K562 (cell line): Measurements from ENCODE around the gene KCNH2. TPM values are rescaled to one million over a fixed set of nuclear protein-coding genes. Genes with fewer than 3 reads are reported as not detected.

ENCODE experiments used
- YBX1 ChIP-seq: fragments of 450-650 bp; IDR thresholded peaks from 2 replicates; pipeline ENCODE4 v1.7.1; 2016; ENCODE audit warnings: mild to moderate bottlenecking
- ZNF57 ChIP-seq: fragments of 450-650 bp; formaldehyde crosslinking; IDR thresholded peaks from 2 replicates; pipeline ENCODE4 v1.4.0; 2020; ENCODE audit warnings: mild to moderate bottlenecking, moderate library complexity
- polyA plus RNA-seq, 8 experiments: library from polyadenylated mRNA; depleted of rRNA in 4 of 8; stranded (reverse) in 5 of 8; unstranded in 3 of 8; fragments of >200 nt; fragmentation: Nextera tagmentation in 2 of 8; fragmentation: Illumina TruSeq in 1 of 8; extraction: Ambion mirVana in 2 of 8; extraction: Trizol in 1 of 8; gene quantifications; 2 replicates each; pipeline versions ENCODE4 v1.2.1 to v1.2.3, GENCODE V29; 2011 to 2014; ENCODE audit warnings: inconsistent platforms in 1 of 8, missing spikeins in 1 of 8
- total RNA-seq, 7 experiments: library from RNA; depleted of rRNA in 6 of 7; stranded (reverse); fragments of >200 nt in 6 of 7; fragmentation: Illumina TruSeq in 2 of 7; extraction: Trizol in 2 of 7; gene quantifications; 2 replicates each; pipeline versions ENCODE4 v1.2.1 to v1.2.3, GENCODE V29; 2011 to 2021; ENCODE audit warnings: low replicate concordance in 1 of 7
- TF ChIP-seq, protein P1 (sequence below): fragments of 450-650 bp; IDR thresholded peaks from 2 replicates; pipeline ENCODE4 v1.6.1; 2016; ENCODE audit warnings: mild to moderate bottlenecking, moderate library complexity
- TF ChIP-seq, protein P2 (sequence below), 2 experiments: fragments of 450-650 bp; IDR thresholded peaks; 2 replicates each; pipeline ENCODE4 v1.6.1; 2016; ENCODE audit warnings: mild to moderate bottlenecking in 2 of 2, borderline replicate concordance in 1 of 2, low read depth in 1 of 2, moderate library complexity in 1 of 2
- TF ChIP-seq, protein P3 (sequence below), 2 experiments: fragments of 250-450 bp in 1 of 2; fragments of 450-650 bp in 1 of 2; sonication (Bioruptor Pico) in 1 of 2; IDR thresholded peaks; 2 replicates each; pipeline versions ENCODE4 v1.6.1 to v1.8.0; 2016 to 2021; ENCODE audit warnings: mild to moderate bottlenecking in 2 of 2, moderate library complexity in 2 of 2, missing compliant biosample characterization in 1 of 2, missing genetic modification characterization in 1 of 2

Gene KCNH2
- total and polyA plus RNA-seq, 9 of the 15 experiments (the other 6 are each of a cell fraction or from before 2014, with no cell fraction given) = 18.1 to 368 (median 218) TPM

DNA sequence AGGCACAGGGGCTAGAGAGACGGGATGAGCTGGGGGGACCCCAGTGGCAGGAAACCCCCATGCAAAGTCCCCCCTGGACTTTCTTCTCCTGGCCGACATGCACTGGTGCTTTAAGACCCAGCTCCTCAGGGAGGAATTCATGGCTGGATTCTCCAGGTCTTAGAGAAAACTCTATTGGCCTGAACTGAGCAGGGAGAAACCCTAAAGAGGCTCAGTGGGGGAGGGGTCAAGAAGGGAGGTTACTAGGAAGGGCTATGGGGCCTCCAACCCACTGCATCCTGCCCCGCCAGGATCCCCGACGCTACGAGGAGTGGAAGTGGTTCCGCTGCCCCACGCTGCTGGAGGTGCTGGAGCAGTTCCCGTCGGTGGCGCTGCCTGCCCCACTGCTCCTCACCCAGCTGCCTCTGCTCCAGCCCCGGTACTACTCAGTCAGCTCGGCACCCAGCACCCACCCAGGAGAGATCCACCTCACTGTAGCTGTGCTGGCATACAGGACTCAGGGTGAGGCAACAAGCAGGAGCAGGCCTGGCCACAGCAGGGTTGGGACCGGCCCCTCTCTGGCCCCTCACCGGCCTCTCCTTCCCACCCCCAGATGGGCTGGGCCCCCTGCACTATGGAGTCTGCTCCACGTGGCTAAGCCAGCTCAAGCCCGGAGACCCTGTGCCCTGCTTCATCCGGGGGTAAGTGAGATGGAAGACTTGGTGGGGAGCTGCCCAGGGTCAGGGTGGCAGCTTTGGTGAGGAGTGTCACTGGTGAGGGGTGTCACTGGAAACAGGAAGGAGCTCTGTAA is 32.4 kb upstream of the KCNH2 start (continued):
- TF ChIP-seq, protein P1, sequence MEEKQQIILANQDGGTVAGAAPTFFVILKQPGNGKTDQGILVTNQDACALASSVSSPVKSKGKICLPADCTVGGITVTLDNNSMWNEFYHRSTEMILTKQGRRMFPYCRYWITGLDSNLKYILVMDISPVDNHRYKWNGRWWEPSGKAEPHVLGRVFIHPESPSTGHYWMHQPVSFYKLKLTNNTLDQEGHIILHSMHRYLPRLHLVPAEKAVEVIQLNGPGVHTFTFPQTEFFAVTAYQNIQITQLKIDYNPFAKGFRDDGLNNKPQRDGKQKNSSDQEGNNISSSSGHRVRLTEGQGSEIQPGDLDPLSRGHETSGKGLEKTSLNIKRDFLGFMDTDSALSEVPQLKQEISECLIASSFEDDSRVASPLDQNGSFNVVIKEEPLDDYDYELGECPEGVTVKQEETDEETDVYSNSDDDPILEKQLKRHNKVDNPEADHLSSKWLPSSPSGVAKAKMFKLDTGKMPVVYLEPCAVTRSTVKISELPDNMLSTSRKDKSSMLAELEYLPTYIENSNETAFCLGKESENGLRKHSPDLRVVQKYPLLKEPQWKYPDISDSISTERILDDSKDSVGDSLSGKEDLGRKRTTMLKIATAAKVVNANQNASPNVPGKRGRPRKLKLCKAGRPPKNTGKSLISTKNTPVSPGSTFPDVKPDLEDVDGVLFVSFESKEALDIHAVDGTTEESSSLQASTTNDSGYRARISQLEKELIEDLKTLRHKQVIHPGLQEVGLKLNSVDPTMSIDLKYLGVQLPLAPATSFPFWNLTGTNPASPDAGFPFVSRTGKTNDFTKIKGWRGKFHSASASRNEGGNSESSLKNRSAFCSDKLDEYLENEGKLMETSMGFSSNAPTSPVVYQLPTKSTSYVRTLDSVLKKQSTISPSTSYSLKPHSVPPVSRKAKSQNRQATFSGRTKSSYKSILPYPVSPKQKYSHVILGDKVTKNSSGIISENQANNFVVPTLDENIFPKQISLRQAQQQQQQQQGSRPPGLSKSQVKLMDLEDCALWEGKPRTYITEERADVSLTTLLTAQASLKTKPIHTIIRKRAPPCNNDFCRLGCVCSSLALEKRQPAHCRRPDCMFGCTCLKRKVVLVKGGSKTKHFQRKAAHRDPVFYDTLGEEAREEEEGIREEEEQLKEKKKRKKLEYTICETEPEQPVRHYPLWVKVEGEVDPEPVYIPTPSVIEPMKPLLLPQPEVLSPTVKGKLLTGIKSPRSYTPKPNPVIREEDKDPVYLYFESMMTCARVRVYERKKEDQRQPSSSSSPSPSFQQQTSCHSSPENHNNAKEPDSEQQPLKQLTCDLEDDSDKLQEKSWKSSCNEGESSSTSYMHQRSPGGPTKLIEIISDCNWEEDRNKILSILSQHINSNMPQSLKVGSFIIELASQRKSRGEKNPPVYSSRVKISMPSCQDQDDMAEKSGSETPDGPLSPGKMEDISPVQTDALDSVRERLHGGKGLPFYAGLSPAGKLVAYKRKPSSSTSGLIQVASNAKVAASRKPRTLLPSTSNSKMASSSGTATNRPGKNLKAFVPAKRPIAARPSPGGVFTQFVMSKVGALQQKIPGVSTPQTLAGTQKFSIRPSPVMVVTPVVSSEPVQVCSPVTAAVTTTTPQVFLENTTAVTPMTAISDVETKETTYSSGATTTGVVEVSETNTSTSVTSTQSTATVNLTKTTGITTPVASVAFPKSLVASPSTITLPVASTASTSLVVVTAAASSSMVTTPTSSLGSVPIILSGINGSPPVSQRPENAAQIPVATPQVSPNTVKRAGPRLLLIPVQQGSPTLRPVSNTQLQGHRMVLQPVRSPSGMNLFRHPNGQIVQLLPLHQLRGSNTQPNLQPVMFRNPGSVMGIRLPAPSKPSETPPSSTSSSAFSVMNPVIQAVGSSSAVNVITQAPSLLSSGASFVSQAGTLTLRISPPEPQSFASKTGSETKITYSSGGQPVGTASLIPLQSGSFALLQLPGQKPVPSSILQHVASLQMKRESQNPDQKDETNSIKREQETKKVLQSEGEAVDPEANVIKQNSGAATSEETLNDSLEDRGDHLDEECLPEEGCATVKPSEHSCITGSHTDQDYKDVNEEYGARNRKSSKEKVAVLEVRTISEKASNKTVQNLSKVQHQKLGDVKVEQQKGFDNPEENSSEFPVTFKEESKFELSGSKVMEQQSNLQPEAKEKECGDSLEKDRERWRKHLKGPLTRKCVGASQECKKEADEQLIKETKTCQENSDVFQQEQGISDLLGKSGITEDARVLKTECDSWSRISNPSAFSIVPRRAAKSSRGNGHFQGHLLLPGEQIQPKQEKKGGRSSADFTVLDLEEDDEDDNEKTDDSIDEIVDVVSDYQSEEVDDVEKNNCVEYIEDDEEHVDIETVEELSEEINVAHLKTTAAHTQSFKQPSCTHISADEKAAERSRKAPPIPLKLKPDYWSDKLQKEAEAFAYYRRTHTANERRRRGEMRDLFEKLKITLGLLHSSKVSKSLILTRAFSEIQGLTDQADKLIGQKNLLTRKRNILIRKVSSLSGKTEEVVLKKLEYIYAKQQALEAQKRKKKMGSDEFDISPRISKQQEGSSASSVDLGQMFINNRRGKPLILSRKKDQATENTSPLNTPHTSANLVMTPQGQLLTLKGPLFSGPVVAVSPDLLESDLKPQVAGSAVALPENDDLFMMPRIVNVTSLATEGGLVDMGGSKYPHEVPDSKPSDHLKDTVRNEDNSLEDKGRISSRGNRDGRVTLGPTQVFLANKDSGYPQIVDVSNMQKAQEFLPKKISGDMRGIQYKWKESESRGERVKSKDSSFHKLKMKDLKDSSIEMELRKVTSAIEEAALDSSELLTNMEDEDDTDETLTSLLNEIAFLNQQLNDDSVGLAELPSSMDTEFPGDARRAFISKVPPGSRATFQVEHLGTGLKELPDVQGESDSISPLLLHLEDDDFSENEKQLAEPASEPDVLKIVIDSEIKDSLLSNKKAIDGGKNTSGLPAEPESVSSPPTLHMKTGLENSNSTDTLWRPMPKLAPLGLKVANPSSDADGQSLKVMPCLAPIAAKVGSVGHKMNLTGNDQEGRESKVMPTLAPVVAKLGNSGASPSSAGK = peak; percentile 78
- no peak for TF ChIP-seq YBX1
- TF ChIP-seq, protein P2, sequence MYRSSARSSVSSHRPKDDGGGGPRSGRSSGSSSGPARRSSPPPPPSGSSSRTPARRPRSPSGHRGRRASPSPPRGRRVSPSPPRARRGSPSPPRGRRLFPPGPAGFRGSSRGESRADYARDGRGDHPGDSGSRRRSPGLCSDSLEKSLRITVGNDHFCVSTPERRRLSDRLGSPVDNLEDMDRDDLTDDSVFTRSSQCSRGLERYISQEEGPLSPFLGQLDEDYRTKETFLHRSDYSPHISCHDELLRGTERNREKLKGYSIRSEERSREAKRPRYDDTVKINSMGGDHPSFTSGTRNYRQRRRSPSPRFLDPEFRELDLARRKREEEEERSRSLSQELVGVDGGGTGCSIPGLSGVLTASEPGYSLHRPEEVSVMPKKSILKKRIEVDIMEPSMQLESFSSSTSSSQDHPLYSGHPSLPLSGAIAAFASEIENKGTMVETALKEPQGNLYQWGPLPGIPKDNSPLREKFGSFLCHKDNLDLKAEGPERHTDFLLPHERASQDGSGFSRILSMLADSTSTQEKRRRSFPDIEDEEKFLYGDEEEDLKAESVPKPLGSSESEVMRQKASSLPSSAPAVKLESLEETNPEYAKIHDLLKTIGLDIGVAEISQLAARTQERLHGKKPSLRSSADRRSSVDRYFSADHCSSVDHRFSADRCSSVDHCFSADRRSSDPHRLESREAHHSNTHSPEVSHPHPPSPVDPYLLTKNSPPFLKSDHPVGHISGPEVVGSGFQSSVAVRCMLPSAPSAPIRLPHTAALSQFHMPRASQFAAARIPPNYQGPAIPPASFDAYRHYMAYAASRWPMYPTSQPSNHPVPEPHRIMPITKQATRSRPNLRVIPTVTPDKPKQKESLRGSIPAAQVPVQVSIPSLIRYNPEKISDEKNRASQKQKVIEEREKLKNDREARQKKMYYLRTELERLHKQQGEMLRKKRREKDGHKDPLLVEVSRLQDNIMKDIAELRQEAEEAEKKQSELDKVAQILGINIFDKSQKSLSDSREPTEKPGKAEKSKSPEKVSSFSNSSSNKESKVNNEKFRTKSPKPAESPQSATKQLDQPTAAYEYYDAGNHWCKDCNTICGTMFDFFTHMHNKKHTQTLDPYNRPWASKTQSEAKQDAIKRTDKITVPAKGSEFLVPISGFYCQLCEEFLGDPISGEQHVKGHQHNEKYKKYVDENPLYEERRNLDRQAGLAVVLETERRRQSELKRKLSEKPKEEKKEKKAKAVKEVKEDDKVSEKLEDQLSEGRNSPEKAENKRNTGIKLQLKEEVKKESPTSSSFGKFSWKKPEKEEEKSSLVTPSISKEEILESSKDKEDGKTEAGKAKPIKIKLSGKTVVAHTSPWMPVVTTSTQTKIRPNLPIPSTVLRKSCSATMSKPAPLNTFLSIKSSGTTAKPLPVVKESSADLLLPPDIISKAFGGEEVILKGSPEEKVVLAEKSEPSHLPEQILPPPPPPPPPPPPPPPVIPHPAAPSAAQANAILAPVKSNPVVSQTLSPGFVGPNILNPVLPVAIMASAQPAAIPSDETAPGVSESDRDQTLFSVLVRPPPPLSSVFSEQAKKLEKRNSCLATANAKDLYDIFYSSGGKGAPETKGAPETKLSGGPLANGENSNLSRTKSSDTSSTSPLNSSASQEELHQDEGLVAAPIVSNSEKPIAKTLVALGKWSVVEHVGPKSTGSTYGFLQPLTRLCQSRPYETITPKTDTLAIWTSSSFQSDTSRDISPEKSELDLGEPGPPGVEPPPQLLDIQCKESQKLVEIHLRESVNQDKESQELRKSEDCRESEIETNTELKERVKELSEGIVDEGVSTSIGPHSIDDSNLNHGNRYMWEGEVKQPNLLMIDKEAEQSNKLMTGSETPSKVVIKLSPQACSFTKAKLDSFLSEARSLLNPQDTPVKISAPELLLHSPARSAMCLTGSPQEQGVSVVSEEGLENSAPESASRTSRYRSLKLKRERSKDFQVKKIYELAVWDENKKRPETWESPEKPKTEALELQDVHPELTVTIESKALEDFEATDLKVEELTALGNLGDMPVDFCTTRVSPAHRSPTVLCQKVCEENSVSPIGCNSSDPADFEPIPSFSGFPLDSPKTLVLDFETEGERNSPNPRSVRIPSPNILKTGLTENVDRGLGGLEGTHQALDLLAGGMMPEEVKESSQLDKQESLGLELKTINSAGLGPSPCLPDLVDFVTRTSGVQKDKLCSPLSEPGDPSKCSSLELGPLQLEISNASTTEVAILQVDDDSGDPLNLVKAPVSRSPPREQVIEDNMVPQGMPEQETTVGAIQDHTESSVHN (IDR thresholded peaks at IDR 0.05; ENCODE audit: borderline replicate concordance in 1 of 2, low read depth in 1 of 2) = no peak
- no peak for TF ChIP-seq ZNF57
- TF ChIP-seq, protein P3, sequence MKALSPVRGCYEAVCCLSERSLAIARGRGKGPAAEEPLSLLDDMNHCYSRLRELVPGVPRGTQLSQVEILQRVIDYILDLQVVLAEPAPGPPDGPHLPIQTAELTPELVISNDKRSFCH (CRISPR knock-in tag; IDR thresholded peaks at IDR 0.05) = no peak
- TF ChIP-seq, protein P3 (tag; IDR thresholded peaks at IDR 0.05) = peak; percentile 39; the same call in 1 of the 2 replicates
